Activated CD4-positive, CD25-positive, alpha-beta regulatory T cell treated with anti-CD3 and anti-CD28 coated beads, Interleukin-2, amount 50 U/mL, for 16 hours (primary cell): Measurements from ENCODE around the gene TOP1.
"Not testable (repeated sequence)": the region's sequence is repeated elsewhere in the genome, so short reads cannot be mapped to it uniquely, and the experiment has no call there.

Experiments
- DNase-seq: peaks from one replicate; pipeline ENCODE4 v3.0.0-alpha.2; 2020; ENCODE audit warnings: low read depth, low spot score

The TOP1 gene

DNA sequence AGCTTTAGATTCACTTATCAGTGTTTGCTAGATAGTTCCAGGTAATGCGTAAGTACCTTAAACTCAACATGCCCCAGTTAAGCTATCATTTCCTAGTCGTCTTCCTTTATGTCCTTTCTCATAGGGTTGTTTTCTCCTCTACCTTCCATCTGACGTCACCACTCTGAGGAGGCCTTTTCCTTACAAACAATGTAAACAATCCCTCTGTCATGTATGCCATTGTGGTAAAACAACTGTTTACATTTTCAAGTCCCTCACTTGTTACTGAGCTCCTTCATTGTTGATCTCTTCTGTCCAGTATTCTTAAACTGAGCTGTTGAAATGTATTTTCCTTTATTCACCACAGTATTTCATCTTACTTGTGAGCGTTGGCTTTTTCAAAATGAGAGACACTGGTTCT is 63.3 kb downstream of the TOP1 start:
- DNase-seq: no peak

DNA sequence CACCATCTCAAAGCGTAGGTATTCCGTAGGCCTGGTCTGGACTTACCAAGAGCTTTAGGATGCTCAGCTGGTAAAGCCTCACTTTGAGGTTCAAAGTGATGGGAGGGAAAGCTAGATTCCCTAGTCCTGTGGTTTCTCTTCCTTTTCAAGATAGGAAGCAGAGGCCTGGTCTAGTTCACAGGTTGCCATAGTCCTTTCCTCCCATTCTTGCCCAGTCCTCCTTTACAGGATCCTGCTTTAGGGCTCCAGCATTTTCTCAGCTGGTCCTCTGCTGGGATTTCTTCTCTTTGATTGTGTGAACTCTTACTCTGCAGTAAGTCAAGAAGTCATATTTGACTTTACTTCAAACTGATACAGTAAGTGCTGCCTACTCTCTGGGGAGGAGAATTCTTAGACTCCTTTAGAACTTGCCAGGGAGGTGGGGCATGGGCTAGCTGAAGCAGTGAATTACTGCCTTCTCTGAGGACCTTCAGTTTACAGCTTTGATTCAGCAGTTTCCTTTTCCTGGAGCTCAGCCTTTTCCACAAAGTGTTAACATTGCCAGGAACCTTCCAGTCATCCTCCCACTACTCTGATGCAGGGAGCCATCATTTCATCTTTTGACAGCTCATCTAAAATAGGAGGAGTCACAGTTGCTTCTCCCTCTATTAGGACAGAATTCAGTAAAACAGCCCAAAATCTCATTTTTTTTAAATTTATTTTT is 65.9 kb downstream of the TOP1 start:
- DNase-seq: no peak

DNA sequence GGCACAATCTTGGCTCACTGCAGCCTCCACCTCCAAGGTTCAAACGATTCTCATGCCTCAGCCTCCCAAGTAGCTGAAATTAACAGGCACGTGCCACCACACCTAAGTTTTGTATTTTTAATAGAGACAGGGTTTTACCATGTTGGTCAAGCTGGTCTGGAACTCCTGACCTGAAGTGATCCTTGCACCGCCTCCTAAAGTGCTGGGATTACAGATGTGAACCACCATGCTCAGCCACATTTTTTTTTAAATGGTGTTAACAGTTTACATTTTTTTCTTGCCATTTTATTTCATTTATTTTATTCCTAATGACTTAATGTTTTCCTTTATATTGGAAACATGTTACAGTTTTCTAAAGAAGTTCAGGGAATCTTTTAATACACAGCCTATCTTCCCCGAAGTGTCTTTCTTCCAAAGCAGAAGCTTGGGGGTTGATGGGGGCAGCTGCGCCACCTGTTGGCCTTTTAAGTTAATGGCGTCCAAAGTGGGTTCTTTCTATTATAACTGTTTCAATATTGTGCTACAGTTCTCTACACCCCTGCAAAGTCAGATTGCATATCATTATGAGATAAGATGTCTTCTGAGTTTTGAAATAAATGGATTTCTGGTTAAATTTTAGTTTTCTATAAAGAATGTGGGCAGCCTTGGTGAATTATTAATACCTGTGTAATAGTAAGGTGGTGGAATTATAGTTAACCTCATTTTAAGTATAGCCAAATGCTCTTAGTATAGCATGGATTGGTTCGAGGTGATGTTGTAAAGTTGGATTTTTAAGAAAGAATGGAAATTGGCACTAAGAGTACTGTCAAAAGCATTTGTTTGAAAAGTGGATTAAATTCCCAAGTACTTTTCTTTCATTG is 66.7 kb downstream of the TOP1 start:
- peak; percentile 21 for DNase-seq

DNA sequence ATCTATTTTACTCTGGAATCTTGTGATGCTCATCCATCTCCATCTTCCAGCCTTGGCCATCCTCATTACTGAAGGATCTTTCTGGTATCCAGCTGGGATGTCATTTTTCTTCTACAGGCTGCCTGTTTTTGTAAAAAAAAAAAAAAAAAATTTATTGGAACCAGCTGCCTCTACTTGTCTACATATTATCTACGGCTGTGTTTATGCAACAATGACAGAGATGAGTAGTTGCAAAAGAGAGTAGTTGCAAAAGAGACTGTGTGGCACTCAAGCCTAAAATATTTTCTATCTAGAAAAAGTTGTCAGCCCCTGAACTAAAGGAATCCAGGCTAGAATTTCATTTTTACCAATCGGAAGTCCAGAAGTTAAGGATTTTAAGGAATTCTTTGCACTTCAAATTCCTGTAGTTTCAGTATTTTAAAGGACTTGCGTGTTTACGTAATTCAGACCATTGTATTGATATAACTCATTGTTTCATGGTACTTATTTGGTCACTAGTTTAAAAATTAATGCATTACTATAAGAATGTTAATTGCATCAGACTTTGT is 70.2 kb downstream of the TOP1 start:
- no peak for DNase-seq

DNA sequence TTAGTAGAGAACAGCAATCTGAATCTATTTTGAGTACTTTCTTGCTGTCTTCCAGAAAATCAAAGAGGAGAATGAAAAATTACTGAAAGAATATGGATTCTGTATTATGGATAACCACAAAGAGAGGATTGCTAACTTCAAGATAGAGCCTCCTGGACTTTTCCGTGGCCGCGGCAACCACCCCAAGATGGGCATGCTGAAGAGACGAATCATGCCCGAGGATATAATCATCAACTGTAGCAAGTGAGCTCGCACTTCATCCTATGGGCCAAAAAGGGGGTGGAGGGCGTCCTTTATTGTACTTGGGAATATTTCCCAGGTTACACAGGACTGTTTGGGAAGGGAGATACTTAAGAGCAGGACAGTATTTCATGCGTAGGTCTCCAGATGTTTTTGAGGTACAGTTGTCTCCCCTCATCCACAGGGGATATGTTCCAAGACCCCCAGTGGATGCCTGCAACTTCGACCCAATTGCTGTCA is 71.4 kb downstream of the TOP1 start:
- DNase-seq: no peak

DNA sequence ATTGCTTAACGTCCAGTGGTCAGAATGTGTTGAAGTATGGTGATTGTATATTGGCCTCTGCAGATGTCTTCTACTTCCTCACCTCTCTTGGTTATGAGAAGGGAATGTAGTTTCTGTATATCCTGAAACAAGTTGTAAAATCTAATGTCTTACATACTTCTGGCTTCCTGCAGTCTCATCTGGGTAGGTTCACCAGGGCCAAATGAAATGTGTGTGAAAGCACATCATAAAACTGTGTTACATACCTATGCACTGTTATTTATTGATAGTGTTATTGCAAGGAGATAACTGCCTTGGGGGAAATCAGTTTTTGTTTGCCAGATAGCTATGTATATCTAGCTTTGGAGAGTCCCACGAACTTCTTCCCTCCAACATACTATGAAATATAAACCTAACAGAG is 73.0 kb downstream of the TOP1 start:
- DNase-seq: no peak

DNA sequence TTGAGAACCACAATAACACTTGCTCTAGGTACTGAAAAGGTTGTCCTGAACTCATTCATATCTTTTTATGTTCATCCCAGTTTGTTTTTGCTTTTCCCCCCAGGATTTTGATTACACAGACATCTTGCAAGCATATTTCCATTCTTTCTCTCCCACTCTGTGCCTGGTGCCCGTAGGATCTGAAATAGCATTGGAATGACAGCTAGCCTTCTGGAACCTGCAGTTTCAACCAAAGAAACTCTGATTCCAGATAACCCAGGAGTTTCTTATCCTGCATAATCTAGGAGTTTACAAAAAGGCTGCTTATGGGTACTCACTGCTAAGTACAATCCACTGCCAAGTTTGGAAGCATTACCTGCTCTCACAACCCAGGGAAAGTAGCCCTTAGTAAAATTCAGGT is 79.9 kb downstream of the TOP1 start:
- no peak for DNase-seq

DNA sequence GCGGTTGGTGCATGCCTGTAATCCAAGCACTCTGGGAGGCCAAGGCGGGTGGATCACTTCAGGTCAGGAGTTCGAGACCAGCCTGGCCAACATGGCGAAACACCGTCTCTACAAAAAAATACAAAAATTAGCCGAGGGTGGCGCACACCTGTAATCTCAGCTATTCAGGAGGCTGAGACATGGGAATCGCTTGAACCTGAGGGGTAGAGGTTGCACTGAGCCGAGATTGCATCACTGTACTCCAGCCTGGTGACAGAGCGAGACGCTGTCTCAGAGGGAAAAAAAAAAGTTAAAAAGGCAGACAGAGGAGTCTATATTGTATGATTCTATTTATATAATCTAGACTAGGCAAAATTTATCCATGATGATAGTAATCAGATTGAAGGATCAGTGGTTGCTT is 81.4 kb downstream of the TOP1 start:
- DNase-seq: no peak

DNA sequence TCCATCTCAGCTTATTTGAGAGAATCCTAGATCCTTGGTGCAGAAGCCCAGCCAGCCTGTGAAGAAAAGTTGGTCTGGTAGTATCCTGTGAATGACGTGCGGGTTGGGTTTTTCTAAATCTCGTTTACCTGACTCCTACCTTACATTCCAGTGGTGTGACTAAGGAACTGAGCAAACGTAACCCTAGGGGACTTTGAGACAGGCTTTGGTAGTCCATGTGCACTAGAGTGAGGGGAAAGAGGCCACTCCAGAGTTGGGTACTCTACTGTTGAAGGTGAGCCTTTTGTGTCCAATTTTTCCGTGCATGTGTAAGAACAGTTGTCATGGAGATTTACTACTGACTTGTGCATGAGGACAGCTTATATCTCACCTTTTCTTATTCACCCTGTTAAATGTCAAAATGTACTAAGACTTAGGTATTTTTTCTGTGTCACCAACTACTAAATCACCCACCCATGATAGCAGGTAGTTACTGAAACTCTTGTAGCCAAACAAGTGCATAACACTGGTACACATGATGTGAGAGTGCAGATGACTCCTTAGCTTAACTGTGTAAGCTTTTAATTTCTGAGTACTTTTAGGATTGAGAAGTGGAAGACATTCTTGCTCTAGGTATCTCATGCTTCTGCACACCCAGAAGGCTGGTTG is 82.4 kb downstream of the TOP1 start:
- DNase-seq: no peak

DNA sequence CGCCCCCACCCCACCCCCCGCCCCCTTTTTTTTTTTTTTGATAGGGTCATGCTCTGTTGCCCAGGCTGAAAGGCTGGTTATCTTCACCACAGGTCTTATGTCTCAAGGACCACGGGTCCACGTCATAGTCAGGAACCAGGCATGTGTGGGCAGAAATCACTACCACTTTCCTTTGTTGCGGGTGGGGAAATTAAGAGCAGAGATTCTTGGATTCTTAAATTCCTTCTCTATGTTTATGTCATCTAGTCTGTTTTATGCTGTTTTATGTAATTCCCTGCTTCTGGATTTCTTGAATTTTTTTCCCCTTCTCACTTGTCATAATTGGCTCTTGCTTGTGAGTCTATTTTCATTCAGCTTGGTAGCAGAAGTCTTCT is 82.9 kb downstream of the TOP1 start:
- no peak for DNase-seq

DNA sequence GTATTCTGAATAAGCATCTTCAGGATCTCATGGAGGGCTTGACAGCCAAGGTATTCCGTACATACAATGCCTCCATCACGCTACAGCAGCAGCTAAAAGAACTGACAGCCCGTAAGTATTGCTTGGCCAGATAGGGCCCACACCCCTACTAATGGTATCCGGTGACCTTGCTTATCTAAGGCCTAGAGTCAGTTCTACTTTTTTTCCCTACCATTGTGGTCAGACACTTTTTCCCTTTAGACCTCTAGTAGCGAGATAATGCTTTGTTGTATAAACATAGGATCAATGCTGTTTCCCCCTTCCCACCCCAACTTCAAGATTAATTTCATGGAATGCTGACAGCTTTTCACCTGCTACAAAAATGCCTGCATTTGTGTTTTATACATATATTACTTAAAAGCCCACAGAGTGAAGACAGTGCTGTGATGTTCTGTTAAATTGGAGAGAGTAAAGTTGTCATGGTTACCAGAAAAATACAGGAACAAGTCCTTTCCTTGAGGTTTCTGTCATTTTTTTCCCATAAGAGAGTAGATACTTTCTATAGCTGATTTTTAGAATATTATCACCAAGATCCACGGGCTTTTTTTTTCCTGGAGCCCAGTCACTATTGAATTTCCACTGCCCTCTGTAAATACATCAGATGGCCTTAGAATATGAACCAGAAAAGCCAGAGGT is 87.8 kb downstream of the TOP1 start:
- DNase-seq: no peak

DNA sequence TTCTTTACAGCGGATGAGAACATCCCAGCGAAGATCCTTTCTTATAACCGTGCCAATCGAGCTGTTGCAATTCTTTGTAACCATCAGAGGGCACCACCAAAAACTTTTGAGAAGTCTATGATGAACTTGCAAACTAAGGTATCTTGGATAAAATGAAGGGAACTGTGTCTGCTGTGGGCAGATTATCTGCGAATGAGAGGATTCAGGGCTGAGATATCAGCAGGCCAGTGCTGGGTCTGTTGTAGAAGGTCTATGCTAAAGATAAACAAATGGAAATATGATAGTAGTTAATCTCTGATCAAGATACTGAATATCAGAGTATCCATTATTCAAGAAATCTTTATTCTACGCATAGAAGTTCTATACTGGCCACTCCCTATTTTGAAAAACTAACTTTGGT is 89.5 kb downstream of the TOP1 start:
- not testable (repeated sequence) for DNase-seq

DNA sequence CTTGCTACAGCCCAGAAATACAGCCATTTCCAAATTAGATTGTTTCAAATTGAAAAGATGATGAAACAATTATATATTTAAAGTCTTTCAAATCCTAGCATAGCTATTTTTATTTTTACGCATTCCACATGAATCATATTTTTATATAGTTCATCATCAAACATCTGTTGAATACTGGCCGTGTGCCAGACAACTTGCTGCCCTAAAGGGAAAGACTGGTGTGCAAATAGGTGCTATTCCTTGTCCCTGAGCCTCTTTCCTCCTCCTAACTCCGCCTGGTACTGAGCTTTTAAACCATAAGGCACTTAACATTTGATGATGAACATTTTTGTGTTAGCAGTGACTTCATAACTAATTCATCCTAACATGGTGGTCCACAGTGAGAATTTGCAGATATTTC is 90.0 kb downstream of the TOP1 start:
- DNase-seq: no peak

DNA sequence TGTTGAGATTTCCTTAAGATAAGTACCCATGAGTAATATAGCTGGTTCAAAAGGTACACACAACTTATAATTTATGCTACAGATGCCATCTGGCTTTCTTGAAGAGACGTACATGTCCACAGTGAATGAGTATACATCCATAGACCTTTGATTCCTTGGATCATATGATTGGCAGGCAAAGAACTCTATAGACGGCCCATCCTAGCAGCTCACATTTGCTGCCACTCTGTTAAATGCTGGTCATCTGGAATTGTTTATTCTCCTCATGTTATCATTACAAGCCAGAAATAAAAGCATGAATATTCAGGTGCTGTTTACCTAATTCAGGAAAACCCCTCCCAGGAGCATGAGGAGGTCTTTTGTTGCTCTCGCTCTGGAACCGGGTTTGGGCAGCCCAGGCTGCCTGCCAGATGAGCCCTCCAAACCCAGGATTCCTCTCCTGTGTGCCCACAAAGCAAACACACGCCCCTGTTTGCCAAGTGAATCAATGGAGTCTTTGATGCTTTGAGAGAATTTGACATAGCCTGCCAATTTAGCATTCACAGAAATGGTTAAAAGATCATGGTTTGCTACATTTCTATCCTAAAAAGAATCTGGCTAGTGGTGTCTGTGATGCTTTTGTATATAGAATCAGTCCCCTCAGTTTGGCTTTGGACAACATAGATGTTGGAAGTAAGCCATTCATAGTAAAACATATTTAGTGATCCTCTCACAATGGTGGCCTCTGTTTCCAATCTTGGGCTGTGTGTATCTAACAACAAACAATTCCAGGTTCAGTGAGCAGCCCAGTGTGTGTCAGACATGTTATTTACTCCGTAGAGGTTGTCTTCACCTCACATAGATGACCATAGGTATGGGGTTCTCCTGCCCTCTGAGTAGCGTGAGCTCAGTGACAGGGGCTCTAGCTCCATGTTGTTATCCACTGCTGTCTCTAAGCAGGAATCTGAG is 91.3 kb downstream of the TOP1 start:
- no peak for DNase-seq

DNA sequence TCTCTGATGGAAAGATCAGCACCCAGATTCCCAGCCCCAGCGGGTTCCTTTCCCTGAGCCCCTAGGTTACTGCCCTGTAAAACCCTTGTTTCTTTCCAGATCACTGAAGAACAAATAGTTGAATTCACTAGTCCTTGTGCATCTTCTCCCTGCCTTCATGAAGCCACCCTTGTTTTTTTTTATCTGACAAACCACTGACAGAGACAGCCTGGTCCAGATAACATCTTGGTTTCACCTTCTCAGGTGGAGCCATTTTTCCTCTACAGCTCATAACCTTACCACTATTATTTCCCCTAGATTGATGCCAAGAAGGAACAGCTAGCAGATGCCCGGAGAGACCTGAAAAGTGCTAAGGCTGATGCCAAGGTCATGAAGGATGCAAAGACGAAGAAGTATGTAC is 92.8 kb downstream of the TOP1 start:
- DNase-seq: no peak

DNA sequence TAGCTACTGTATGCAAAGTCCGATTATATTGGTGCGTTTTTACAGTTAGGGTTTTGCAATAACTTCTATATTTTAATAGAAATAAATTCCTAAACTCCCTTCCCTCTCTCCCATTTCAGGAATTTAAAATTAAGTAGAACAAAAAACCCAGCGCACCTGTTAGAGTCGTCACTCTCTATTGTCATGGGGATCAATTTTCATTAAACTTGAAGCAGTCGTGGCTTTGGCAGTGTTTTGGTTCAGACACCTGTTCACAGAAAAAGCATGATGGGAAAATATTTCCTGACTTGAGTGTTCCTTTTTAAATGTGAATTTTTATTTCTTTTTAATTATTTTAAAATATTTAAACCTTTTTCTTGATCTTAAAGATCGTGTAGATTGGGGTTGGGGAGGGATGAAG is 95.0 kb downstream of the TOP1 start:
- DNase-seq: no peak

DNA sequence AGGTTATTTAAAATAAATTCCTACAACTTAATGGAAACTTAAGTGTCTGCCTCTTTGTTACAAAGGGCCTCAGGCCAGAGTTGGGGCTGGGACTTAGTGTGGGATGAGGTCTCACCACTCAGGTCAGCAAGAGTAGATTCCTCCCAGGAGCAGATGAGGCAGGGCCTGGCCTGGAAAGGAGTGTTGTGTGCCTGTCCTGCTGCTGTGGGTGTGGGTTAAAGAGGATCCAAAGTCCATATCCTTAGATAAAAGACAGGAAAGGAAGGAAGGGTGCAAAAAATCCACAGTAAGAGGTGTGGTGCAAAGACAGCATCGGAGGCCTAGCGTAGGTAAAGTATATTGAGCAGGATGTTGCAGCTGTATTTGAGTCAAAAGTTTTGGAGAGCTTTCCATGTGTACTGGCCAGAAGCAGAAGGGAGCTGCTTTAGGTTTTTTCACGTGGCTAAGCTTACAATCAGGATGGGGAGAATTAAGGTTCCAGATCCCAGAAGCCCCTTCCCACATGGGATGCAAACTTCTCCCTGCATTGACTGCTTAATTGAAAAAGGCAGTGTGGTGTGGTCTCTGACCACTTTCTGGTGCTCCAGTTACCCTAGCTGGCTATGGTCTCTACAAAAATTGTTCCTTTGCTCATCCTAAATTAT is 96.0 kb downstream of the TOP1 start:
- DNase-seq: no peak

DNA sequence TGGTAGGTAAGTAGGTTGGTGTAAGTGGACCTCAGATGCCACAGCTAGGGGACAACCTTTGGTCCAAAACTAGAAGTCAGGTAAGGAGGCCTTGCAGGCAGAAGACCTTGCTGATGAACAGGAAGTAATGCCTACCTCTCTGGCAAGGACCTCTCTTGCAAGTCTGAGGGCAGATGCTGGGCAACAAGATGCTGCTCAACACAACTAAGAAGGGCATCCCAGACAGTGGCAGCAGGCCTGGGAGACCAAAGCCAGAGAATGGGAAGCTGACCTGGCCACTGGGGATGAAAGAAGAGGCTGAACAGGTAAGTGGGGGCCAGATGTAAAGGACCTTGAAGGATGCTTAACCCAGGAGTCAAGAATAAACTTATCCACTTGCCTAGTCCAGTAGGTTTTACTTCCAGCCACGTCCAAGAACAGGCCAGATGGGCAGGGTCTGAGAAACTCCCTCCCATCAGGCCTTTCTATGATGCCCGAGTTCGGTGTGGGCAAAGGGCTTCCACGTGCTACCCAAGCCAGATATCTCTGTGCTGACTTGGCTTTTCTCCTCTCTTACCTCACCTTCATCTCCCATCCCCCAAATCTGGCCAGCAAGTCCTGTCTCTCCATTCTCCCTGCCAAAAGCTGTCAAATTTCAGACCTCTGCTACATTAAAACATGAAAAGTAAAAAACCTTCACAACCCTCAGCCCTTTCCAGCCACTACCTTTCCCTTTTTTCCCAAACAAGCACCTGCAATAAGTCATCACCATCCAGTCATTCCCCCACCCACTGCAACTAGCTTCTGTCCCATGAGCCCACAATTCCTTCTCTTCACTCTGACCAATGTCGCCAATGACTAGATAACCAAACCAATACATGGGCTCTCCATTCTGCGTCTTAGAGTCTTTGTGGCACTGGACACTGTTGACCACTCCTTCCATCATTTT is 97.2 kb downstream of the TOP1 start:
- DNase-seq: no peak

DNA sequence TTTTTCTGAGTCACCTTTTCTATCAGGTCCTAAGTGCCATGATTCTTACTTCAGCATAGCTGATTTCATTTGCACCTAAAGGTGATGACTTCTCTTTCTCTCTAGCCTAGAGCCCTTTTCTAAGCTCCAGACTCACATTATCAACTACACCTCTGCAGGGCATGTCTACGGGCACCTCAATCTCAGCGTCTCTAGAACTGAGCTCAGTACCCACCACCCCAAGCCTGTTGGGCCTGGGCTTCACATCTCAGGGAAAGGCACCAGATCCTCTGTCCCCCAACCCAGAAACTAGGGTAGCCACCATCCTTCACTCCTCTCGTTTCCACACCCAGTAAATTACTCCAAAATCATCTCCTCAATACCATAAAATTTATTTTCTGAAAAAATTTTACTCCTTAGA is 98.1 kb downstream of the TOP1 start:
- no peak for DNase-seq
